ENCODE results near the gene RSRC1.

Gene RSRC1

DNA sequence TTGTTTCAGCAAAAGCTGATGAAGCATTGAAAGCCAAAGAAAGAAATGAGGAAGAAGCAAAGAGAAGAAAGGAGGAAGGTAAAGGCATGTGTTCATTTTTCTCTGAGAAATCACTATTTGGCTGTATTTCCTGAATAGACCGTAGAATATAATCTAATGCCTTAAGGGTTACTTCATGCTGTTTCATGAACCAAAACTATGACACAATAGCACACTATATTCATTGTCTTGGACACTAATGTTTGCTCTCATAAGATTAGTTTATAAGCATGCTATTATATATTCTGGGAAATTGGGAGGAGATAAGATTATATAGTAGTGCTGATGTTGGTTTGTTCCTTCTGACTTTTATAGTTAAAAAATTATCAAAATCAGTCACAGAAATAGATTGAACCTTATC, 351.0 kb downstream of the RSRC1 start:
- TF ChIP-seq, protein P1, sequence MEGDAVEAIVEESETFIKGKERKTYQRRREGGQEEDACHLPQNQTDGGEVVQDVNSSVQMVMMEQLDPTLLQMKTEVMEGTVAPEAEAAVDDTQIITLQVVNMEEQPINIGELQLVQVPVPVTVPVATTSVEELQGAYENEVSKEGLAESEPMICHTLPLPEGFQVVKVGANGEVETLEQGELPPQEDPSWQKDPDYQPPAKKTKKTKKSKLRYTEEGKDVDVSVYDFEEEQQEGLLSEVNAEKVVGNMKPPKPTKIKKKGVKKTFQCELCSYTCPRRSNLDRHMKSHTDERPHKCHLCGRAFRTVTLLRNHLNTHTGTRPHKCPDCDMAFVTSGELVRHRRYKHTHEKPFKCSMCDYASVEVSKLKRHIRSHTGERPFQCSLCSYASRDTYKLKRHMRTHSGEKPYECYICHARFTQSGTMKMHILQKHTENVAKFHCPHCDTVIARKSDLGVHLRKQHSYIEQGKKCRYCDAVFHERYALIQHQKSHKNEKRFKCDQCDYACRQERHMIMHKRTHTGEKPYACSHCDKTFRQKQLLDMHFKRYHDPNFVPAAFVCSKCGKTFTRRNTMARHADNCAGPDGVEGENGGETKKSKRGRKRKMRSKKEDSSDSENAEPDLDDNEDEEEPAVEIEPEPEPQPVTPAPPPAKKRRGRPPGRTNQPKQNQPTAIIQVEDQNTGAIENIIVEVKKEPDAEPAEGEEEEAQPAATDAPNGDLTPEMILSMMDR (IDR thresholded peaks at IDR 0.05; ENCODE audit: extremely low read depth, missing control alignments) = no peak
- no peak for DNase-seq (ENCODE audit: low spot score)

GRCh38 chr3:158463556-158463955, 353.7 kb downstream of the RSRC1 start:
- DNase-seq (ENCODE audit: low spot score) = no peak
- TF ChIP-seq, protein P1 (IDR thresholded peaks at IDR 0.05; ENCODE audit: extremely low read depth, missing control alignments) = no peak

DNA sequence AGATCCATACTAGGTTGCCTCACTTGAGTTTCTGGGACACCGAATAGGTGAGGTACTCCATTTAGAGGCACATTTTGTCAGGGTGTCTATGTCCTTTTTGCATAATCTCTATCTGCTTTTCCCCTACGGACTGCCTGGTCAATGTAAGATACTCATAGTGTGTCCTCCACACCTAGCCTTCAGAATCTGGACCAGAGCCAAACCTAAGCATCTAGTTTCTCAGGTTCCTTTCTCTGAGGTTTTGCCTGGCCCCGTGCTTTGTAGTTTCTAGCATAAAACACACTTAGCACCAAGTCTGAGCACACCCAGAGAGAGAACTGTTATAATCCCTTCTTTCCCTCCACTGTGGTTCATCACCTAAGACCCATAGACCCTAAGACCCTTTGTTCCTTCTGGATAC, 355.2 kb downstream of the RSRC1 start:
- TF ChIP-seq, protein P1 (IDR thresholded peaks at IDR 0.05; ENCODE audit: extremely low read depth, missing control alignments) = no peak
- DNase-seq (ENCODE audit: low spot score) = no peak

- TF ChIP-seq, protein P1 (IDR thresholded peaks at IDR 0.05; ENCODE audit: extremely low read depth, missing control alignments) = no peak
- DNase-seq (ENCODE audit: low spot score) = no peak
Measured at GRCh38 chr3:158470944-158471638, 361.2 kb downstream of the RSRC1 start.

DNA sequence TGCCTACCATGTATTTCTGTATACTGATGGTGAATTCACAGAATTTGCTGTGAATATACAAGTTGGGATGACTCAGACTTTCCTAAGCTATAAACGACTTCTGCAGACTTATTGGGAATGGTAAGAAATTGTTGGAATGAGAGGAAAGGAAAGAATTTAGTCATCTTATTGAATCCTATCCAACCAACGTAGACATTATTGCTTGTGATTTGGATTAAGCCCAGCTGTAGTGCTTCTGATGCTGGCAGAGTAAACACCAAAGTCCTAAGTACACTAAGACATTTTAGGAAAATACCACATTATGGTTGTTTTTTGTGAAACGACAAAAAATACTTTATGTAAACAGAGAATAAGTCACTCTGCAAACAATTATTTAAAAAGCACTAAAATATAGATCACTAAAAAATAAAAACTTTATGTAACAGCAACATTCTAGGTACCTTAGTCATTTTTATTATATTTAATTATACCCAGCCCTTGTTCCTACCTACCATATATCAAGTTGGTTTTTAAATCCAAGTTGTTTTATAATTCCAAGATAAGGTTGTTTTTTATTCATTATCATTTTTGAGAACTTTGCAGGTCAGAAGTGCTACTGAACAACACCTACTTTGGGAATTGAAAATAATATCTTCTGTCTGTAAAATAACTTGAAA, 361.9 kb downstream of the RSRC1 start:
- TF ChIP-seq, protein P1 (IDR thresholded peaks at IDR 0.05; ENCODE audit: extremely low read depth, missing control alignments) = no peak
- DNase-seq (ENCODE audit: low spot score) = no peak

DNA sequence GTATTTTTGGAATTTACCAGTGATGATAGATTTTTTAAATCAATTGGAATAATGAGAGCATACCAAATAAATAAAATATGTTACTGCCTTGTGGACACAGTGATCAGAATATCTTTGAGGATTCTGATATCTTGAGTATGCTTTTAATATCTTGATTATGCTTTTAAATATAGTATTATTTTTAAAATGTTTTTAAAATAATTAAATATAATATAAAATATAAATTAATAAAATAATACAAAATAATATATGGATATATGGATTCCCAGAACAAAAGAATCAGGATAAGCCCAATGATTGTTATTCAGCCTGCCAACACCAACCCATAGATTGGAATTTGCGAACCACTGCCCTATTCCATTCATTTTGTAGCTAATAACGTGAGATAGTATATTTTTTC, 369.2 kb downstream of the RSRC1 start:
- no peak for DNase-seq (ENCODE audit: low spot score)
- TF ChIP-seq, protein P1 (IDR thresholded peaks at IDR 0.05; ENCODE audit: extremely low read depth, missing control alignments) = no peak

DNA sequence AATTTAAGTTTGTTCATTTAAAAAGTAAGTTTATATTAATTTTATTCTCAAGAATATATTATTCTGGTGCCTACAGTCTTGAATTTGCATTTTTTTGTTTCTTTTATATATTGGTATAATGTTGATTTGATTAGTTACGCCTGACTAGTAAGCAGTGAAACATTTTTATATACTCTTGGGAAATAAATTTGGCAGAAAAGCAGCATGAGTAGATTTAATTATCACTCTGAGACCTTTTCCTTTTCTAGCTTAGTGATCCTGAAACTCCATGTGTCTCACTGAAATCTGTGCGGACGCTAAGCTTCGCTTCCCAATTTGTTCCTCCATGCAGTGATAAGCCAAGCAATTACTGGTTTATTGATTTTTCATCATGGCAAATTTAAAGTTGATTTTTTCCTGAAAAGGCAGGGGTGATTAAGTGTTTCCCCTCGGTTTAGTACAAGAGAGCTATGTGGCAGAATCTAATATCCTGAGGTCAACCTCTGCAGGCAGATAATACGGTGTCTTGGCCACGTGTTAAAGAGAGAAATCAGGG, 373.9 kb downstream of the RSRC1 start:
- no peak for DNase-seq (ENCODE audit: low spot score)
- TF ChIP-seq, protein P1 (IDR thresholded peaks at IDR 0.05; ENCODE audit: extremely low read depth, missing control alignments) = no peak
